ENCODE data around the gene MTAP.

DNA sequence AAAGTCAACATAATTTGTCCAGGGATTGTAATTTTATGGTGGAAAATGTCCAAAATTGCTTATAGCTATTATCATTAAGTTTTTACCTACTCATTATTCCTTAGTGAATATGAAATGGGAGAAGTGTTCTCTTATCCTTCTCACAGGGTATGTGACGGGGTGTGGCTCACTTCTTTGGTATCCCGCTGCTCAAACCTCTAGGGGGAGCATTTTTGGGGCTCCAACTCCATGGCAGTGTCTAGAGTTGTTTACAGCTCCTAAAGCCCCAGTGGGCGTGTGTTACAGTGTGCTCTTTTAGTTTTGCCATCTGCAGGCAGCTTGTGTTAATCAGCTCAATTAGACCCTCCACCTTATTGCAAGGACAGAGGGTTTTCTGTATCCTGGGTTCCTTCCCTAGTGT lies 102.3 kb downstream of the MTAP start:
- TF ChIP-seq CTCF (IDR thresholded peaks at IDR 0.05) (no peak), POLR2A (IDR thresholded peaks at IDR 0.05) (no peak)
